Measurements from ENCODE around the gene UBC.

- TF ChIP-seq POLR2AphosphoS5 (IDR thresholded peaks at IDR 0.05; ENCODE audit: low read depth, low read length) (no peak), POLR2A (IDR thresholded peaks at IDR 0.05; ENCODE audit: low read depth, low read length) (no peak)
Observed at GRCh38 chr12:124949779-124950728, 35.6 kb upstream of the UBC start.
